Right lobe of liver (tissue), 6 donors: ENCODE measurements around the gene ALDOA. TPM values are rescaled to one million over a fixed set of nuclear protein-coding genes. Genes with fewer than 3 reads are reported as not detected.
"Not testable (repeated sequence)": the region's sequence is repeated elsewhere in the genome, so short reads cannot be mapped to it uniquely, and the experiment has no call there.

Experiments used
- ATAC-seq, 4 donors: fragments of 200-7000 bp; cut with Tn5 transposase; one replicate each; pipeline ENCODE4 v1.9.1; 2020; ENCODE audit warnings: mild to moderate bottlenecking in 4 of 4, moderate library complexity in 4 of 4
- DNase-seq, 3 donors: peaks; one replicate each; pipeline ENCODE4 v3.0.0-alpha.2; 2020
- H3K27ac ChIP-seq, 3 donors: fragments of 200-600 bp; one replicate each; pipeline ENCODE4 v1.8.0; 2022
- H3K27me3 ChIP-seq, 2 donors: fragments of 200-600 bp; one replicate each; pipeline ENCODE4 v1.8.0; 2022
- H3K36me3 ChIP-seq, 4 donors: fragments of 200-600 bp; sonication (generic) in 1 of 4; one replicate each; pipeline versions ENCODE4 v1.5.1 to v1.8.0; 2017 to 2022; ENCODE audit warnings: control low read depth in 1 of 4
- H3K4me1 ChIP-seq, 4 donors: fragments of 200-600 bp; sonication (generic) in 1 of 4; one replicate each; pipeline versions ENCODE4 v1.5.1 to v1.8.0; 2017 to 2022; ENCODE audit warnings: control low read depth in 1 of 4
- H3K4me3 ChIP-seq, 3 donors: fragments of 200-600 bp; one replicate each; pipeline ENCODE4 v1.8.0; 2022
- H3K9me3 ChIP-seq, 4 donors: fragments of 200-600 bp; sonication (generic) in 1 of 4; one replicate each; pipeline versions ENCODE4 v1.5.1 to v1.8.0; 2017 to 2022; ENCODE audit warnings: control low read depth in 1 of 4
- CTCF ChIP-seq, 4 donors: fragments of 200-600 bp in 3 of 4; fragments of 450-650 bp in 1 of 4; IDR thresholded peaks; one replicate each; pipeline versions ENCODE4 v1.5.1 to v1.8.0; 2016 to 2022; ENCODE audit warnings: antibody characterized with exemption in 4 of 4, mild to moderate bottlenecking in 2 of 4
- POLR2A ChIP-seq: fragments of 450-650 bp; IDR thresholded peaks from one replicate; pipeline ENCODE4 v1.6.1; 2017; ENCODE audit warnings: antibody characterized with exemption, mild to moderate bottlenecking
- WGBS: methylation state at CpG from one replicate; pipeline ENCODE4 v1.1.6; 2018; ENCODE audit warnings: low coverage, low lambda C conversion rate; ENCODE audit not compliant: insufficient coverage; ENCODE audit errors: missing lambda C conversion rate; 5-methylcytosine and 5-hydroxymethylcytosine counted together
- intact Hi-C, 2 donors: fragments of 100-400 bp; cut with DNase I; formaldehyde crosslinking; loops; one replicate each; pipeline versions ENCODE4 v1.11.2 to v1.14.1; 2022
- total RNA-seq, 6 experiments: library from RNA; depleted of rRNA in 2 of 6; stranded (reverse); fragments of >200 nt in 2 of 6; fragmentation: NEBNext Ultra II Directional in 3 of 6; extraction: Animal tissue kit (Norgen Biotek cat#: 25700) in 3 of 6; gene quantifications; one replicate each; pipeline versions ENCODE4 v1.1.0 to v1.2.4, GENCODE V29; 2016 to 2023
- donor health status: DM: no; HTN: yes; CAD: no.
- donor health status: DM: no; HTN: no; CAD: no.
- donor health status: DM: no; HTN: no; CAD: no.
- donor health status: DM: no; HTN: yes; CAD: no.
- donor health status: DM: no; HTN: yes; CAD: no.

ALDOA gene
- total RNA-seq, 6 experiments from 2014 or later = 113 to 580 (median 345) TPM

GRCh38 chr16:30033270-30033669, 32.3 kb upstream of the ALDOA start:
- intact Hi-C loops = no loop called here
- Histone ChIP-seq H3K27ac (no peak overlapping the region), H3K36me3 (no peaks in the 10 kb centered on the region), H3K4me1 (no peaks in the 10 kb centered on the region), H3K9me3 (no peaks in the 10 kb centered on the region), H3K4me3 (no peak overlapping the region), H3K27me3 (no peaks in the 10 kb centered on the region)
- ATAC-seq (no peak), DNase-seq (no peak)
- 60% methylated on average over 4 of the region's 7 CpGs for WGBS
- TF ChIP-seq POLR2A (no peak), CTCF (IDR thresholded peaks at IDR 0.05) (no peak)

- Histone ChIP-seq H3K36me3 (no peaks in the 10 kb centered on the region), H3K9me3 (no peaks in the 10 kb centered on the region), H3K4me3 (no peak overlapping the region), H3K27ac (no peak overlapping the region), H3K4me1 (no peaks in the 10 kb centered on the region), H3K27me3 (no peaks in the 10 kb centered on the region)
- ATAC-seq = no peak
- no peak for DNase-seq
- TF ChIP-seq CTCF (IDR thresholded peaks at IDR 0.05) (no peak), POLR2A (no peak)
- 43% methylated on average over 4 of the region's 5 CpGs for WGBS
- intact Hi-C loops = no loop called here
These were observed 25.3 kb upstream of the ALDOA start for GRCh38 chr16:30040221-30040620.

- H3K4me3 ChIP-seq, H3K9me3 ChIP-seq, H3K4me1 ChIP-seq, ATAC-seq, H3K27me3 ChIP-seq, intact Hi-C loops, H3K36me3 ChIP-seq, DNase-seq, H3K27ac ChIP-seq: not testable (repeated sequence)
- WGBS = 89% methylated on average over 5 of the region's 5 CpGs
These were observed 24.9 kb upstream of the ALDOA start for GRCh38 chr16:30040690-30041089.

- no peak for DNase-seq
- H3K27me3 ChIP-seq = no peaks in the 10 kb centered on the region
- peak in 2 of 4 donors; percentile 47 to 49 for ATAC-seq
- H3K4me3 ChIP-seq = no peak overlapping the region
- 15% methylated on average over 5 of the region's 5 CpGs for WGBS
- no peaks in the 10 kb centered on the region for H3K36me3 ChIP-seq
- H3K9me3 ChIP-seq = no peaks in the 10 kb centered on the region
- TF ChIP-seq CTCF (IDR thresholded peaks at IDR 0.05) (peak; percentile 22 to 59 (median 48)), POLR2A (no peak)
- intact Hi-C loops = no loop called here
- no peaks in the 10 kb centered on the region for H3K4me1 ChIP-seq
- H3K27ac ChIP-seq = no peak overlapping the region
These were observed 23.7 kb upstream of the ALDOA start for GRCh38 chr16:30041841-30042240.

GRCh38 chr16:30046178-30046577, 19.4 kb upstream of the ALDOA start:
- ATAC-seq = no peak
- no peak overlapping the region for H3K27ac ChIP-seq
- H3K9me3 ChIP-seq = no peaks in the 10 kb centered on the region
- DNase-seq = no peak
- intact Hi-C loops = no loop called here
- no peaks in the 10 kb centered on the region for H3K4me1 ChIP-seq
- TF ChIP-seq POLR2A (no peak), CTCF (IDR thresholded peaks at IDR 0.05) (no peak)
- no peaks in the 10 kb centered on the region for H3K27me3 ChIP-seq
- WGBS = 58% methylated on average over 6 of the region's 8 CpGs
- no peaks in the 10 kb centered on the region for H3K36me3 ChIP-seq
- H3K4me3 ChIP-seq = no peak overlapping the region
